H1 (cell line): ENCODE measurements around the gene SLAMF1. TPM values are rescaled to one million over a fixed set of nuclear protein-coding genes. Genes with fewer than 3 reads are reported as not detected.

Experiments
- CTCF ChIA-PET: fragments of 300-600 bp; sonication (Branson Sonifier 250); formaldehyde crosslinking; loops from one replicate; lab custom pipeline; 2021; ENCODE audit not compliant: partially characterized antibody; lab: Charles Lee
- POLR2A ChIA-PET: fragments of 300-600 bp; sonication (Branson Sonifier 250); formaldehyde crosslinking; loops from one replicate; lab custom pipeline; 2021; ENCODE audit warnings: inconsistent platforms; ENCODE audit not compliant: partially characterized antibody; lab: Charles Lee
- DNase-seq, 2 experiments: peaks; one replicate each; pipeline versions ENCODE4 v3.0.0 to v3.0.0-alpha.2; 2010 to 2022; ENCODE audit warnings: low spot score in 2 of 2, low read depth in 1 of 2, mixed read lengths in 1 of 2
- FAIRE-seq: peaks from 2 replicates; lab custom pipeline; 2011; peaks lifted over from hg19 to GRCh38; lab: Jason Lieb, UNC
- H2AFZ ChIP-seq: 2 replicates; pipeline ENCODE4 v1.8.1; 2012; ENCODE audit warnings: low read length, inconsistent platforms
- H2AK5ac ChIP-seq: 2 replicates; pipeline ENCODE4 v1.6.1; 2013; ENCODE audit warnings: low read depth, low read length
- H2BK120ac ChIP-seq: replicated peaks from 2 replicates; pipeline ENCODE3; 2013; ENCODE audit warnings: low read depth, low read length, inconsistent platforms
- H2BK12ac ChIP-seq: 2 replicates; pipeline ENCODE4 v1.6.1; 2013; ENCODE audit warnings: low read depth, low read length
- H2BK15ac ChIP-seq: 2 replicates; pipeline ENCODE4 v1.6.1; 2013; ENCODE audit warnings: low read length
- H2BK20ac ChIP-seq: 2 replicates; pipeline ENCODE4 v1.6.1; 2013; ENCODE audit warnings: low read length
- H2BK5ac ChIP-seq: 2 replicates; pipeline ENCODE4 v1.6.1; 2013; ENCODE audit warnings: low read depth, low read length
- H3K14ac ChIP-seq: 2 replicates; pipeline ENCODE4 v1.6.1; 2013; ENCODE audit warnings: inconsistent platforms; ENCODE audit not compliant: insufficient read length
- H3K18ac ChIP-seq: 2 replicates; pipeline ENCODE4 v1.6.1; 2013; ENCODE audit warnings: low read length; ENCODE audit errors: extremely low read depth
- H3K23ac ChIP-seq: 2 replicates; pipeline ENCODE4 v1.6.1; 2013; ENCODE audit warnings: inconsistent platforms; ENCODE audit not compliant: insufficient read length
- H3K23me2 ChIP-seq: 2 replicates; pipeline ENCODE4 v1.6.1; 2013; ENCODE audit warnings: low read depth, low read length
- H3K27ac ChIP-seq: 2 replicates; pipeline ENCODE4 v1.6.1; 2011; ENCODE audit warnings: low read depth, low read length, inconsistent platforms
- H3K27me3 ChIP-seq, 4 experiments: replicated peaks in 1 of 4; 1 replicate in 1 of 4; 2 replicates in 3 of 4; pipeline versions ENCODE4 v1.6.1 to v1.8.1; 2011 to 2013; ENCODE audit warnings: low read length in 3 of 4, mild to moderate bottlenecking in 3 of 4, inconsistent platforms in 2 of 4, mixed read lengths in 2 of 4, moderate library complexity in 1 of 4; ENCODE audit not compliant: control insufficient read depth in 3 of 4, insufficient read depth in 3 of 4; ENCODE audit errors: extremely low read depth in 1 of 4
- H3K36me3 ChIP-seq, 4 experiments: 2 replicates each; pipeline versions ENCODE4 v1.6.1 to v1.8.1; 2011 to 2013; ENCODE audit warnings: mild to moderate bottlenecking in 4 of 4, low read length in 3 of 4, moderate library complexity in 2 of 4, control low read depth in 1 of 4, inconsistent platforms in 1 of 4; ENCODE audit not compliant: insufficient read depth in 4 of 4, control insufficient read depth in 2 of 4
- H3K4ac ChIP-seq: replicated peaks from 2 replicates; pipeline ENCODE3; 2013; ENCODE audit warnings: low read length, low read depth, mixed read lengths, inconsistent platforms; ENCODE audit not compliant: insufficient read length
- H3K4me1 ChIP-seq, 4 experiments: replicated peaks in 1 of 4; 1 replicate in 1 of 4; 2 replicates in 3 of 4; pipeline versions ENCODE4 v1.6.1 to v1.8.1; 2011 to 2013; ENCODE audit warnings: low read length in 3 of 4, inconsistent platforms in 2 of 4, mixed read lengths in 1 of 4; ENCODE audit not compliant: insufficient read depth in 4 of 4, control insufficient read depth in 3 of 4
- H3K4me2 ChIP-seq, 2 experiments: 2 replicates each; pipeline versions ENCODE4 v1.6.1 to v1.8.1; 2011 to 2013; ENCODE audit warnings: low read depth in 2 of 2, low read length in 2 of 2, control low read depth in 1 of 2, inconsistent platforms in 1 of 2, mild to moderate bottlenecking in 1 of 2; ENCODE audit not compliant: insufficient read depth in 1 of 2
- H3K4me3 ChIP-seq, 4 experiments: fragments of 200-600, 300-600 bp in 1 of 4; sonication (generic), shearing (Covaris generic), sonication (Bioruptor Twin) in 1 of 4; 2 replicates each; pipeline versions ENCODE4 v1.5.1 to v1.8.1; 2011 to 2016; ENCODE audit warnings: low read length in 4 of 4, low read depth in 3 of 4, control low read depth in 2 of 4, inconsistent platforms in 2 of 4, mild to moderate bottlenecking in 2 of 4, mixed read lengths in 1 of 4, moderate library complexity in 1 of 4; ENCODE audit not compliant: insufficient read depth in 2 of 4; ENCODE audit errors: extremely low read depth in 1 of 4
- H3K56ac ChIP-seq: replicated peaks from 2 replicates; pipeline ENCODE3; 2013; ENCODE audit warnings: low read depth, mild to moderate bottlenecking, mixed read lengths, low read length, inconsistent platforms; ENCODE audit not compliant: insufficient read length
- H3K79me1 ChIP-seq: 2 replicates; pipeline ENCODE4 v1.6.1; 2013; ENCODE audit warnings: low read depth, low read length, control low read depth
- H3K79me2 ChIP-seq, 2 experiments: 2 replicates each; pipeline versions ENCODE4 v1.6.1 to v1.8.1; 2012 to 2013; ENCODE audit warnings: low read length in 2 of 2, mild to moderate bottlenecking in 2 of 2, inconsistent platforms in 1 of 2; ENCODE audit not compliant: insufficient read depth in 2 of 2, control insufficient read depth in 1 of 2
- H3K9ac ChIP-seq, 4 experiments: replicated peaks in 1 of 4; 1 replicate in 1 of 4; 2 replicates in 3 of 4; pipeline versions ENCODE4 v1.6.1 to v1.8.1; 2011 to 2013; ENCODE audit warnings: low read depth in 3 of 4, low read length in 3 of 4, control low read depth in 2 of 4, mild to moderate bottlenecking in 2 of 4, moderate library complexity in 2 of 4, inconsistent platforms in 1 of 4; ENCODE audit errors: extremely low read depth in 1 of 4
- H3K9me3 ChIP-seq, 2 experiments: 2 replicates each; pipeline versions ENCODE4 v1.6.1 to v1.8.1; 2012 to 2013; ENCODE audit warnings: mild to moderate bottlenecking in 2 of 2, moderate library complexity in 2 of 2, control low read depth in 1 of 2, inconsistent platforms in 1 of 2, low read depth in 1 of 2, low read length in 1 of 2, mixed read lengths in 1 of 2; ENCODE audit not compliant: insufficient read depth in 2 of 2
- H4K20me1 ChIP-seq, 2 experiments: replicated peaks in 1 of 2; 2 replicates each; pipeline versions ENCODE3 to v1.8.1; 2011 to 2013; ENCODE audit warnings: inconsistent platforms in 2 of 2, low read length in 2 of 2, mild to moderate bottlenecking in 1 of 2; ENCODE audit not compliant: insufficient read depth in 2 of 2, control insufficient read depth in 1 of 2
- H4K5ac ChIP-seq: 2 replicates; pipeline ENCODE4 v1.6.1; 2013; ENCODE audit warnings: low read length, low read depth, mixed read lengths, inconsistent platforms; ENCODE audit not compliant: insufficient read length
- H4K8ac ChIP-seq: 2 replicates; pipeline ENCODE4 v1.8.0; 2013; ENCODE audit warnings: mild to moderate bottlenecking, moderate library complexity, low read length, inconsistent platforms; ENCODE audit not compliant: insufficient read depth; ENCODE audit errors: extremely low read depth
- H4K91ac ChIP-seq: replicated peaks from 2 replicates; pipeline ENCODE3; 2013; ENCODE audit warnings: low read length, mixed read lengths, inconsistent platforms; ENCODE audit not compliant: insufficient read length
- ASH2L ChIP-seq: fragments of 200-600, 300-600 bp; sonication (generic); IDR thresholded peaks from one replicate; pipeline ENCODE4 v1.7.1; 2017; ENCODE audit warnings: low read length
- ATF2 ChIP-seq: IDR thresholded peaks from 2 replicates; pipeline ENCODE4 v1.6.1; 2012; ENCODE audit warnings: low read length, inconsistent platforms
- JUN ChIP-seq: IDR thresholded peaks from 2 replicates; pipeline ENCODE4 v1.6.1; 2011; ENCODE audit warnings: low read depth, mild to moderate bottlenecking, improper control_type of control experiment, low read length
- JUND ChIP-seq: IDR thresholded peaks from 2 replicates; pipeline ENCODE4 v1.6.1; 2011; ENCODE audit warnings: mild to moderate bottlenecking, improper control_type of control experiment, low read length
- KDM1A ChIP-seq: fragments of 200-600, 300-600 bp; sonication (generic); IDR thresholded peaks from 2 replicates; pipeline ENCODE4 v1.7.1; 2016; ENCODE audit warnings: mild to moderate bottlenecking, low read length, borderline replicate concordance
- NANOG ChIP-seq: IDR thresholded peaks from 2 replicates; pipeline ENCODE4 v1.6.1; 2011; ENCODE audit warnings: low read length, low read depth, mild to moderate bottlenecking, inconsistent platforms; ENCODE audit not compliant: insufficient read depth, poor library complexity, severe bottlenecking
- POLR2A ChIP-seq, 2 experiments: IDR thresholded peaks; 1 replicate in 1 of 2; 2 replicates in 1 of 2; pipeline ENCODE4 v1.6.1; 2011; ENCODE audit warnings: low read depth in 2 of 2, low read length in 2 of 2, mild to moderate bottlenecking in 2 of 2; ENCODE audit errors: control extremely low read depth in 1 of 2
- RAD21 ChIP-seq, 2 experiments: IDR thresholded peaks in 1 of 2; conservative IDR thresholded peaks in 1 of 2; 2 replicates each; pipeline ENCODE4 v1.6.1; 2011; ENCODE audit warnings: low read depth in 2 of 2, low read length in 2 of 2, improper control_type of control experiment in 1 of 2, inconsistent platforms in 1 of 2, mild to moderate bottlenecking in 1 of 2, moderate library complexity in 1 of 2
- RNF2 ChIP-seq: fragments of 200-900, 300-1000 bp; sonication (generic); IDR thresholded peaks from 2 replicates; pipeline ENCODE4 v1.7.1; 2016; ENCODE audit warnings: borderline replicate concordance, low read depth, mild to moderate bottlenecking, antibody characterized with exemption, low read length; ENCODE audit not compliant: poor library complexity, severe bottlenecking; ENCODE audit errors: missing control alignments
- SIRT6 ChIP-seq: IDR thresholded peaks from one replicate; pipeline ENCODE4 v1.7.1; 2012; ENCODE audit warnings: low read length, inconsistent platforms
- SRF ChIP-seq: IDR thresholded peaks from 2 replicates; pipeline ENCODE4 v1.6.1; 2011; ENCODE audit warnings: mild to moderate bottlenecking, low read depth, low read length, moderate library complexity
- WGBS, 2 experiments: shearing (Covaris generic) in 1 of 2; methylation state at CpG; one replicate each; pipeline versions ENCODE4 v1.1.6 to v1.1.7; 2013 to 2015; ENCODE audit warnings: low lambda C conversion rate in 2 of 2, mixed read lengths in 2 of 2, inconsistent platforms in 1 of 2, low coverage in 1 of 2, missing lambda C conversion rate in 1 of 2; ENCODE audit not compliant: insufficient replicate concordance in 2 of 2, insufficient coverage in 1 of 2, insufficient read length in 1 of 2; ENCODE audit errors: extremely low coverage in 1 of 2, missing lambda C conversion rate in 1 of 2; 5-methylcytosine and 5-hydroxymethylcytosine counted together
- polyA plus RNA-seq, 7 experiments: library from polyadenylated mRNA; depleted of rRNA in 3 of 7; stranded (reverse) in 5 of 7; unstranded in 2 of 7; fragments of >200 nt in 5 of 7; fragments of 200-250 nt in 2 of 7; gene quantifications; 1 replicate in 5 of 7; 2 replicates in 1 of 7; 4 replicates in 1 of 7; pipeline versions ENCODE4 v1.2.1 to v1.2.3, GENCODE V29; 2011 to 2013; ENCODE audit warnings: missing spikeins in 2 of 7, mixed read lengths in 2 of 7
- total RNA-seq: library from RNA; stranded (reverse); fragmentation: NEBNext Ultra II Directional; extraction: Animal tissue kit (Norgen Biotek cat#: 25700); gene quantifications from 2 replicates; pipeline ENCODE4 v1.2.1, GENCODE V29; 2021

SLAMF1 gene
- total and polyA plus RNA-seq, 2 of the 8 experiments (the other 6 are each of a cell fraction or from before 2014, with no cell fraction given) = not detected

GRCh38 chr1:160639652-160640051 is 7.2 kb downstream of the SLAMF1 start:
- H3K23me2 ChIP-seq = no peaks in the 10 kb centered on the region
- H3K79me1 ChIP-seq = no peaks in the 10 kb centered on the region
- H4K20me1 ChIP-seq = no peaks in the 10 kb centered on the region
- H3K27ac ChIP-seq = no peak overlapping the region
- H2BK5ac ChIP-seq = no peak overlapping the region
- H3K14ac ChIP-seq = no peak overlapping the region
- CTCF ChIA-PET = interaction anchor here (1.3 kb wide), 1 partner anchor 138 kb away, joined by 3 read pairs; no protein-coding TSS in a partner anchor
- no peak overlapping the region for H3K23ac ChIP-seq
- POLR2A ChIA-PET = no interaction called here
- no peak overlapping the region for H2AFZ ChIP-seq
- WGBS, 2 experiments = 89% methylated on average over 3 of the region's 3 CpGs; no CpG with 5 or more reads in 1 of the 2 experiments
- H3K4me1 ChIP-seq = peaks cover 0 to 3% (median 0%) of the 10 kb centered on the region in 4 experiments; a peak in 1 of 7 replicates
- FAIRE-seq = no peak
- H3K79me2 ChIP-seq = no peaks in the 10 kb centered on the region
- TF ChIP-seq SRF (no peak), RNF2 (no peak), ASH2L (no peak), SIRT6 (no peak), ATF2 (no peak), KDM1A (no peak), JUN (no peak), POLR2A (IDR thresholded peaks at IDR 0.05; ENCODE audit: control extremely low read depth in 1 of 2, low read depth in 2 of 2, low read length in 2 of 2) (no peak), JUND (no peak), NANOG (no peak), RAD21 (IDR thresholded peaks at IDR 0.05 in 1 of 2, conservative IDR thresholded peaks at IDR 0.05 in 1 of 2; ENCODE audit: low read depth in 2 of 2, low read length in 2 of 2) (no peak)
- H4K5ac ChIP-seq = no peak overlapping the region
- no peak overlapping the region for H2BK20ac ChIP-seq
- no peak overlapping the region for H2BK120ac ChIP-seq
- no peak overlapping the region for H3K4me2 ChIP-seq
- H4K8ac ChIP-seq = no peak overlapping the region
- H2BK15ac ChIP-seq = no peak overlapping the region
- H2AK5ac ChIP-seq = no peak overlapping the region
- no peak overlapping the region for H4K91ac ChIP-seq
- no peak overlapping the region for H3K56ac ChIP-seq
- H3K9ac ChIP-seq = no peak overlapping the region
- no peaks in the 10 kb centered on the region for H3K36me3 ChIP-seq
- no peaks in the 10 kb centered on the region for H3K27me3 ChIP-seq
- H3K18ac ChIP-seq = no peak overlapping the region
- H3K4ac ChIP-seq = no peak overlapping the region
- no peak for DNase-seq
- no peak overlapping the region for H3K4me3 ChIP-seq
- H3K9me3 ChIP-seq = no peaks in the 10 kb centered on the region
- no peak overlapping the region for H2BK12ac ChIP-seq
